HG03575 (cell line): ENCODE results near the gene BORCS5.
"Not testable (repeated sequence)": the region's sequence is repeated elsewhere in the genome, so short reads cannot be mapped to it uniquely, and the experiment has no call there.

Experiments
- ATAC-seq: cut with Tn5 transposase; IDR thresholded peaks from one replicate; pipeline ENCODE4 v1.9.1; 2021; ENCODE audit not compliant: unreplicated experiment, insufficient number of reproducible peaks, low FRiP score; ENCODE audit errors: extremely low read depth

Gene BORCS5

GRCh38 chr12:12351468-12352185, 5.3 kb upstream of the BORCS5 start:
- ATAC-seq, result not testable (repeated sequence)

GRCh38 chr12:12353276-12353675, 3.6 kb upstream of the BORCS5 start:
- ATAC-seq, result no peak

DNA sequence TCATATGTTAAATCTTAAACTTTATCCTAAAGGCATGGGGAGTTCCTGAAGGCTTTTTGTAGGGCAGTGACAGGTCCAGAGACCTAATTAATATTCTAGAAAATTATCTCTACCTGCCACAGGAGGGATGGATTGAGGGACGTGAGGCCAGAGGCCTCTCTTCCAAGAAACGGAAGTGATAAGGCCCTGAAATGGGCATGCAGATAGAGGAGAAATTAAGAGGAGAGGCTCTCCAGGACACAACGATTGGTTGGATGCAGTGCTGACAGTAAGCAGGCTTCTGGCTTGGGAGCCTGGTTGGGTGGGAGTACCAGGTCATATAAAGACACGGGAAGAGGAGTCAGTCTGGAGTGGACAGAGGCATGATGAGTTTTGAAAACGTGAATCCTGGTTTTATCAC, 3.1 kb upstream of the BORCS5 start:
- ATAC-seq, result no peak

DNA sequence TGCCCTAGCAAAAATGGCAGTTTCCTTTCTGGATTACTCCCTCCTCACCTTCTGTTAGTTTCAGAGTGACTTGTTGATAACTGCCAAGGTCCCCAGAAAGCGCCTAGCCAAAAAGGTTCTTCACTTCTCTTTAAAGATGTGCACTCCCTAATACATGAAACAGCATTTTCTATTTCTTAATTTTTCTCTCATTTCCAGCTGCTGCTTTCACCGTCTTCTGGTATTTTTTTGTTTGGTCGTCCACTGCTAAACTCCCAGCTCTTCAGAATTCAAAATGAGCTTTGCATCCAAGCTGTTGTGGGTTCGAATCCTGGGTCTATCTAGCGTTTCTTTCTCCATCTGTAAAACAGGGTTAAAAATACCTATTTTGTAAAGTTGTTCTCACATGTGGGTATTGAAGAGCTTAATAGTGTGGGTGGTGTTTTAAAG, 397 bp upstream of the BORCS5 start:
- no peak for ATAC-seq

DNA sequence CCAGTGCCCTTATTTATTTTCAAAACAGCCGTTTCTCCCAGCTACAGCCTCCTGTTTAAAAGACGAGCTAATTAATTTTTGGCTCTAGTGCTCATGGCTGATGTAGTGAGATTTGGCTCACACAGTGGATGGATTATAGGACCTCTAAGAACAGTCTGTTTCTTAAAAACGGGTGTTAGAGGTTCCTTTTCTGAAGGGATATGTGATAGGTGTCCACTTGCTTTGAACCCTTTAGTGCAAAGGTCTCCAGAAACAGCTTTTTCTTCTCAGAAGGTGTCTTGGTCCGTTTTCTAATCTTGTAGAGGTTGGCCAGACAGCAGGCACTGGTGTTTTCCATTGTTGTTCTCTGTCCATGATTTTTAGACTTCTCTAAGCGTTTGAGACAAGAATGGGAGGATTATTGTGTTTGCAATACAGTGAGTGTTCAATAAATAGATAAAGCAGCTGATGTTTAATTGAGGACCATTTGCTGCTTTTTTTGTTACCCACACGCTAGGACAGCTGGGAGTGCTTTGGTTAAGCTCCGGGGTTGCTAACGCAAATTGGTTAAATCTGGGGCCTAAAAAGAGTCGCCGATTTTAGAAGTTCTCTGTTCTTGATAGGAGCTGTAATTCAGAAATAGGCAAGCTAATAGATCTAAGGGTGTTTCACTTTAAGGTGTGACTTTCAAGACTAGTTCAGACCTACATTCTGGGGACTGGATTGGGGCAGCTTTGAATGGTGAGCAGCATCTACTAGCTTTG, 1.0 kb downstream of the BORCS5 start:
- ATAC-seq, result no peak

- ATAC-seq, result no peak
These were observed 1.6 kb downstream of the BORCS5 start for GRCh38 chr12:12358528-12358927.

DNA sequence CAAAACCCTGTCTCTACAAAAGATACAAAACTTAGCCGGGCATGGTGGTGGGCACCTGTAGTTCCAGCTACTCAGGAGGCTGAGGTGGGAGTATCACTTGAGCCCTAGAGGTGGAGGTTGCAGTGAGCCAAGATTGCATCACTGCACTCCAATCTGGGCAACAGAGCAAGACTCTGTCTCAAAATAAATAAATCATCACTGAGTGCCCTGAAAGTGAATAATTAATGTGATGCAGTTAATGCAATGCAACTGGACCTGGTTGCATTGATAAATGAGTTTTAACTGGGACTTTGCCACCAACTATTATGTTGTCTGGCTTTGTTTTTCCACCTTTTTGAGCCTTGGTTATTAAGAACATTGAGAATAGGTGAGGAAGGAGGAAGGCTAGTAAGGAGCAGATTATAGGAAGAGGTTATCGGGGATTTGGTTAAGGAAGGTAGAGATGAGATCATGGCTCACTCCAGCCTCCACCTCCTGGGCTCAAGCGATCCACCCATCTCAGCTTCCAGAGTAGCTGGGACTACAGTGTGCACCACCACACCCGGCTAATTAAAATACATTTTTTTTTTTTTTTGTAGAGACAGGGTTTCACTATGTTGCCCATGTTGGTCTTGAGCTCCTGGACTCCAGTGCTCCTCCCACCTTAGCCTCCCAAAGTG, 8.0 kb downstream of the BORCS5 start:
- no peak for ATAC-seq

GRCh38 chr12:12365446-12365802, 8.5 kb downstream of the BORCS5 start:
- no peak for ATAC-seq

GRCh38 chr12:12365931-12366431, 9.1 kb downstream of the BORCS5 start:
- no peak for ATAC-seq

- no peak for ATAC-seq
These were observed 10.0 kb downstream of the BORCS5 start for GRCh38 chr12:12366701-12367481.

- ATAC-seq, result no peak
These were observed 10.7 kb downstream of the BORCS5 start for GRCh38 chr12:12367482-12367998.

DNA sequence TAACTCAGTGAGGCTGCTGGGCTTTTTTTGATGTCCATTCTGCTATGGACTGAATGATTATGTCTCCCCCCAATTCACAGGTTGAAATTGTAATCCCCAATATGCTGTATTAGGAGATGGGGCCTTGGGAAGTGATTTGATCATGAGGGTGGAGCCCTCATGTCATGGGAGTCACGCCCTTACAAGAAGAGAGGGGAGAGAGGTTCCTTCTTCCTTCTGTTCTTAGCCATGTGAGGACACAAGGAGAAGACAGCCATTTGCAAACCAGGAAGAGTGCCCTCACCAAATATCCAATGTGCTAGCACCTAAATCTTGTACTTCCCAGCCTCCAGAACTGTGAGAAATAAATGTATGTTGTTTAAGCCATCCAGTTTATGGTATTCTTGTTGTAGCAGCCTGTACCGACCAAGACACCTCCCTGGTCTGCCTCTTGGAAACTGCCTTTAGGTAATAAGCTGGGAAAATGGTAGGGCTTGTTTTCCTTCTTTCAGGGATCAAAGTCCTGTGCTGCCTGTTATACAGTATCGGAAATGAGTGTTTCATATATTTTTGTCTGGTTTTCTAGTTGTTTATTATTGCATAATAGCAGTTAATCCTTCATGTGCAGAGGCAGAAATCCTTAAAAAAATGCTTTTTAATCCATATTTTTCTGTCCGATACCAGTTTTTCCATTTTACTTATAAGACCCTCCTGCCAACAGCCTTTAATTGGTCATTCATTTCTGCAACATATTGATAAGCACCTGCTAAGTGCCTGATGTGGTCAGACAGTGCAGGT, 16.3 kb downstream of the BORCS5 start:
- no peak for ATAC-seq

- ATAC-seq, result no peak
These were observed 20.0 kb downstream of the BORCS5 start for GRCh38 chr12:12376646-12377448.

- no peak for ATAC-seq
These were observed 21.7 kb downstream of the BORCS5 start for GRCh38 chr12:12378616-12379015.

DNA sequence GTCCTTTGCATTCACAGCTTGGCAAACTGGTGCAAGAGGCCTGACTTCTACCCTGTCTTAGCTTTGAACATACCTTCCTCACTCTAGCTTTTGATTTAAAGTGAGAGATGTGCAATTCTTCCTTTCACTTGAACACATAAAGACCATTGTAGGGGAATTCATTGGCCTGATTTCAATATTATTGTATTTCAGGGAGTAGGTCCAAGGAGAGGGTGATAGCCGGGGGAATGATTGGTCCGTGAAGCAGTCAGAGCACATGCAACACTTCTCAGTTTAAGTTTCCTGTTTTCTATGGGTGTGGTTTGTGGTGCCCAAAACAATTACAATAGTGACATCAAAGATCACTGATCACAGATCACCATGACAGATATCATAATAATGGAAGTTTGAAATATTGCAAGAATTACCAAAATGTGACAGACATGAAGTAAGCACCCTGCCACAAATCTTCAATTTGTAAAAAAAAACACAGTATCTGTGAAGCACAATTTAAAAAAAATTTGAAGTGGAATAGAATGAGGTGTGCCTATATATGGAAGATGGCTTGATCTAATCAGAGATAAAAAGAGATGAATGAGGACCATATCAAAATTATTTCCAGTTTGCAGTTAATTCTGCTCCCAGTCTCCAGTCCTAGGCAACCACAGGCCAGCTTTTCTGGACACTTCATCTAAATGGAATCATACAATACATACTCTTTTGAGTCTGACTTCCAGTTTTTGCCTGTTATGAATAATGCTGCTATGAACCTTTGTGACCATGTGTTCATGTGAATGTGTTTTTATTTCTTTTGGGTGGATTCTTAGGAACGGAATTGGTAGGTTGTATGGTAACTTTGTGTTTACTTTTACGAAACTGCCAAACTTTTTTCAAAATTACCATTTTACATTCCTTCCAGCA, 23.2 kb downstream of the BORCS5 start:
- ATAC-seq, result no peak

DNA sequence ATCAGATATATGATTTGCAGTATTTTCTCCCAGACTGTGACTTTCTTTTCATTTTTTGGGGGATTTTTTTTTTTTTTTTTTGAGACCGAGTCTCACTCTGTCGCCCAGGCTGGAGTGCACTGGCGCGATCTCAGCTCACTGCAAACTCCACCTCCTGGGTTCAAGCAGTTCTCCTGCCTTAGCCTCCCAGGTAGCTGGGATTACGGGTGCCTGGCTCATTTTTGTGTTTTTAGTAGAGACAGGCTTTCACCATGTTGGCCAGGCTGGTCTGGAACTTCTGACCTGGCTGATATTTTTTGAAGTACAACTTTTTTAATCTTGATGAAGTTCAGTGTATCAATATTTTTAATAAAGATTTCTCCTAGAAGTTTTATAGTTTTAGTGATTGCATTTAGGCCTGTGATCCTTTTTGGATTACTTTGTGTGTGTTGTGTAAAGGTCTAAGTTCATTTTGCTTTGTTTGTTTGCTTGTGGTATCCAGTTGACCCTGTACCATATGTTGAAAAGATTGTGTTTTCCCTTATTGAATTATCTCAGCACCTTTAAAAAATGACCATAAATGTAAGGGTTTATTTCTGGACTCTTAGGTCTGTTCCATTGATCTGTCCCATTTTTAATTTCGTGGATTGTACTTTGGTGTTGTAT, 24.2 kb downstream of the BORCS5 start:
- no peak for ATAC-seq
